Mesothelial cell of epicardium (in vitro differentiated cells): ENCODE results near the gene DMRT1. TPM values are rescaled to one million over a fixed set of nuclear protein-coding genes. Genes with fewer than 3 reads are reported as not detected.

Experiments used
- DNase-seq, 2 experiments: peaks; one replicate each; pipeline ENCODE4 v3.0.0; 2021; ENCODE audit warnings: low spot score in 2 of 2; ENCODE audit not compliant: unreplicated experiment in 2 of 2
- H3K27ac Mint-ChIP-seq: 2 replicates; pipeline ENCODE4 v1.8.0; 2021; ENCODE audit warnings: mixed read lengths
- H3K27me3 Mint-ChIP-seq: 2 replicates; pipeline ENCODE4 v1.8.0; 2021; ENCODE audit warnings: low read depth, mixed read lengths
- H3K36me3 Mint-ChIP-seq: 2 replicates; pipeline ENCODE4 v1.8.0; 2021; ENCODE audit warnings: mixed read lengths
- H3K4me1 Mint-ChIP-seq: 2 replicates; pipeline ENCODE4 v1.8.0; 2021; ENCODE audit warnings: mixed read lengths
- H3K4me3 Mint-ChIP-seq: 2 replicates; pipeline ENCODE4 v1.8.0; 2021; ENCODE audit warnings: mild to moderate bottlenecking, moderate library complexity, mixed read lengths
- H3K9me3 Mint-ChIP-seq: 2 replicates; pipeline ENCODE4 v1.8.0; 2021; ENCODE audit warnings: mixed read lengths
- total RNA-seq: library from RNA; stranded (reverse); gene quantifications from 3 replicates; pipeline ENCODE4 v1.2.1, GENCODE V29; 2021
- TF ChIP-seq, protein P1 (sequence below): fragments of 200-600 bp; sonication (generic); IDR thresholded peaks from one replicate; pipeline ENCODE4 v1.5.0; 2021; ENCODE audit warnings: antibody characterized with exemption; ENCODE audit not compliant: unreplicated experiment

DMRT1 gene
- total RNA-seq, 1 donor from 2014 or later, result not detected

DNA sequence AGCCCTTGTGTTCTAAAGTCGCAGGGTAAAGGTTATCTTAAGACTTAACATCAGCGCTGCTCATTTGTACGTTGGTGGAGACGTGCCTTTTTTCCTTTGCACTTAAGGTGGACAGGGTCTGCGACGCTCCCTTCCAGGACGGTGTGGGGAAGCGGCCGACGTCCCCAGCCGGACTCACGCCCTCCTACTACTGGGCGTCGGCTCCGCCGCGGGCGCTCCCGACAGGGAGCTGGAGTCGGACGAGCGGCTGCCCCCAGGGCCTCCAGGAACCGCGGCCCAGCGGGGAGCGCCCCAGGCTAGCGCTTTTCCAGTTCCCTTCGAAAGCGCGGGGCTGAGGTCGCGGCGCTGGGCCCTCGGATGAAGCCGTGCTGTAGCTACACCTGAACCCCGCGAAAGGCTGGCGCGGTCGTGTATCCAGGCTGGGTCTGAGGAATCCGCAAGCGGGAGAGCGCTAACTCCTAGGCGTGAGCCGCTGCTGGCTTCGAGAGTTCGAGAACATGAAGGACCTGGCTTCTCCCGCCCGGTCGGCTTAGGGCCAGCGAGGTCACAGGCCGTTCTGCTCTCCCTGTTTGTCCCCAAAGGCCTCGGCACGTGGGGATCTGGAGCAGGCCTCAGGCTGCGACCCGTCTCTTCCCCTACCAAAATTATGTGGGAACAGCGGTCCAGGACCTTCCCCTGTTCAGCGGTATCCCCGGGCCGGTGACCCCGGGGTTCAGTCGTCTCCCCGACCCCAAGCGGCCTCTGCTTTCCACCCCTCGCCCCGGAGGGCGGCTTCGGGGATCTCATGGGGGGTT lies 131.2 kb downstream of the DMRT1 start:
- Mint-ChIP-seq H3K27ac (no peak overlapping the region), H3K4me1 (peaks cover 41% of the 10 kb centered on the region), H3K36me3 (no peaks in the 10 kb centered on the region), H3K4me3 (peak overlapping the region; percentile 50), H3K27me3 (peaks cover 95% of the 10 kb centered on the region), H3K9me3 (no peaks in the 10 kb centered on the region)
- DNase-seq, result no peak
- TF ChIP-seq, protein P1, sequence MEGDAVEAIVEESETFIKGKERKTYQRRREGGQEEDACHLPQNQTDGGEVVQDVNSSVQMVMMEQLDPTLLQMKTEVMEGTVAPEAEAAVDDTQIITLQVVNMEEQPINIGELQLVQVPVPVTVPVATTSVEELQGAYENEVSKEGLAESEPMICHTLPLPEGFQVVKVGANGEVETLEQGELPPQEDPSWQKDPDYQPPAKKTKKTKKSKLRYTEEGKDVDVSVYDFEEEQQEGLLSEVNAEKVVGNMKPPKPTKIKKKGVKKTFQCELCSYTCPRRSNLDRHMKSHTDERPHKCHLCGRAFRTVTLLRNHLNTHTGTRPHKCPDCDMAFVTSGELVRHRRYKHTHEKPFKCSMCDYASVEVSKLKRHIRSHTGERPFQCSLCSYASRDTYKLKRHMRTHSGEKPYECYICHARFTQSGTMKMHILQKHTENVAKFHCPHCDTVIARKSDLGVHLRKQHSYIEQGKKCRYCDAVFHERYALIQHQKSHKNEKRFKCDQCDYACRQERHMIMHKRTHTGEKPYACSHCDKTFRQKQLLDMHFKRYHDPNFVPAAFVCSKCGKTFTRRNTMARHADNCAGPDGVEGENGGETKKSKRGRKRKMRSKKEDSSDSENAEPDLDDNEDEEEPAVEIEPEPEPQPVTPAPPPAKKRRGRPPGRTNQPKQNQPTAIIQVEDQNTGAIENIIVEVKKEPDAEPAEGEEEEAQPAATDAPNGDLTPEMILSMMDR, result no peak

DNA sequence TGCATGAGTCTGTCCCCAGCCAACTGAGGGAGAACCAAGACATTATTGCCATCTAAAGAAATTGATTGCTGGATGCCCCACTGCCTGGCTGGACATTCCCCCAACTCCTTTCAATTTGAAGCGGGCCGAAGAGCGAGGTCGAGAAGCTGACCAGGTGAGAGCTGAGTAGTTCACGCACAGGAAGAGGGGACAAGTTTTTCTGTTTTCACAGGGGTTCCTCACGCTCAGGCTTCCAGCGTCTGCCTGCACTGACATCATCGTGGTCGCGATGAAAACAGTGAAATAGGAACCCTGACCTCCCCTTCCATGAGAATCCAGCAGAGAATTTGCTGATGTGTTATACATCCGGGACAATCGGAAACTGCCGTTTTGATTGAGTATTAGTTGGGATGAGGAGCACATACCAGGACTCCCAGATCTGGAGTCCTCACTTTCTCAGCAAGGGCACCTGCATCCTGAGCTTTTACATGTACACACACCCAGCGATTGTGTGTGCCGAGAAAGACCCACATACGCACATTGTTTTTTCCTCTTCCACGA lies 131.9 kb downstream of the DMRT1 start:
- TF ChIP-seq, protein P1, result no peak
- Mint-ChIP-seq H3K27me3 (peaks cover 95% of the 10 kb centered on the region), H3K4me3 (no peak overlapping the region), H3K9me3 (no peaks in the 10 kb centered on the region), H3K27ac (no peak overlapping the region), H3K4me1 (peaks cover 37% of the 10 kb centered on the region), H3K36me3 (no peaks in the 10 kb centered on the region)
- no peak for DNase-seq

DNA sequence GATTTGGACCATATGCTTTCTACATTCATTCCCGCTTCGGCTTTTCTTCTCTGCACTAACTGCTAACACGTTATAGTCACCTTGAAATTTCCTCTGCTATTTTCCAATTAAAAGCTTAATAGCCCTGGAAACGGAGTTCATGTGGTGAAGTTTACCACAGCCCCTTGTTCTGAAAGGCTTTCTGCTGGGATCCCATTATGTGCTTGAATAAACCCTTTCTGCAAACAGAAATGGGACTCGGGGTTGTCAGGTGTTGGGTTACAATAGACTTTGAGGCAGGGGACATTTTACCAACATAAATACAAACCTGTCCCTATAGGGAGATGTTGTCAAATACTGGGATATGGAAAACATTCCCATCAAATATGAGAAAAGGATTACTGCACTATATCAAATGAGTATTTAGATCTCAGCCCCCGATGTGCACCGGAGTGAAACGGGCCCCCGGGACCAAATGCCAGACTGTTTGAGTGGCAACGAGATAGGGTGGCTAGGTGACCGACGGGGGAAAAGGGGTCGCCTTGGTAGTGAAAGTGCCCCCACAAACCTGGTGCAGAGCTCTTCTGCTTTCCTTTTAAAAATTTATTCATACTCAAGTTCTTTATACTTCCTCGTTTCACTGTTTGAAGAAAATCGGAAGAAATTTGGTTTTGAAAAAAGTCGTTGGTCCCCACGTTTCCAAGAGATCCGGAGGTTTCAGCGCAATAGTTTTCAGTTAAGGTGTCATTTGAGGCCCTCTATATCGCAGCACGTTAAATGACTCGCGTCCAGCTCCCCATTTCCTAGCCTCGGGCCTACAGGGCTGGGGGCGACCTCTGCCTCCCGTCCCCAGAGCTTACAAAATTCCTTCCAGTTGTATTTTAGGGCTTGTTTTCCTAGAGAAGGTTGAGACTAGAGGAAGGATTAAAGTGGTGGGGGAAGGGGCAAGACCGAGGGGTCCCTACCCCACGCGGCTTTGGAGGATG lies 132.8 kb downstream of the DMRT1 start:
- TF ChIP-seq, protein P1, result no peak
- H3K27me3 Mint-ChIP-seq, result peaks cover 95% of the 10 kb centered on the region
- H3K36me3 Mint-ChIP-seq, result no peaks in the 10 kb centered on the region
- H3K4me1 Mint-ChIP-seq, result peaks cover 29% of the 10 kb centered on the region
- no peak overlapping the region for H3K27ac Mint-ChIP-seq
- H3K9me3 Mint-ChIP-seq, result no peaks in the 10 kb centered on the region
- H3K4me3 Mint-ChIP-seq, result no peak overlapping the region
- no peak for DNase-seq

DNA sequence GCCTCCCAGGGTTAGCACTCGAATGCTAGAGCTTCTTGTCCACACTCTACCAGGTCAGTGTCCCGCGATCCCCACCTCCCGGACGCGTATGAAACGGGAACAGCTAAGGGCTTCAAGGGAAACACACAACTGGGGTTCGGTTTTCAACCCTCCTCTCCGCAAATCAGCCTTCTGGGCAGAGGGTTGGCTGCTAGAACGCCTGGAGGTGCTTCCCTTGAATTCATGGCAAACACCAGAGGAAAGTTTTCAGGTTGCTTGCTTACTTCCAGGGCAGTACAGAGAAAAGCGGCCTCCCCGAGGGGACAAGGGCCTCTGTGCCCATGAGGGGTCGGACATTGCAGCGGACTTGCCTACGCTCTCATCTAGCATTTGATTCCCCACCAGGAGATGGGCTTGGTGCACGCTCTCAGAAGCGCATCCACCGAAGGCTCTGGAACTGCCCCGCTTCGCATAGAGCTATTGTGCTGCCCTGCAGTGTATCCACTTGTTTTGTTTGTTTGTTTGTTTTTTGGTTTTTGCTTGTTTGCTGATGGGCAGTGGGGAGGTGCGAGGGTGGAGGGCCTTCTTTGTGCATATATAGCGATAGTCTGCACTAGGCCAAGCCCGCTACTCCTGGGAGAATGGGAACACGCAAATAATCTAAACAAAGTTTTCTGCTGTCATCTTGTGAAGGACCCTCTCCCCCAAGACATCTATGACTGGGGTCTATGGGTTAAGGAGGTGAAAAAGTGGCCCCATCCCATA lies 133.7 kb downstream of the DMRT1 start:
- no peak for DNase-seq
- H3K4me1 Mint-ChIP-seq, result peaks cover 23% of the 10 kb centered on the region
- H3K36me3 Mint-ChIP-seq, result no peaks in the 10 kb centered on the region
- peaks cover 95% of the 10 kb centered on the region for H3K27me3 Mint-ChIP-seq
- no peak overlapping the region for H3K27ac Mint-ChIP-seq
- H3K9me3 Mint-ChIP-seq, result no peaks in the 10 kb centered on the region
- TF ChIP-seq, protein P1, result no peak
- peak overlapping the region; percentile 69 for H3K4me3 Mint-ChIP-seq

DNA sequence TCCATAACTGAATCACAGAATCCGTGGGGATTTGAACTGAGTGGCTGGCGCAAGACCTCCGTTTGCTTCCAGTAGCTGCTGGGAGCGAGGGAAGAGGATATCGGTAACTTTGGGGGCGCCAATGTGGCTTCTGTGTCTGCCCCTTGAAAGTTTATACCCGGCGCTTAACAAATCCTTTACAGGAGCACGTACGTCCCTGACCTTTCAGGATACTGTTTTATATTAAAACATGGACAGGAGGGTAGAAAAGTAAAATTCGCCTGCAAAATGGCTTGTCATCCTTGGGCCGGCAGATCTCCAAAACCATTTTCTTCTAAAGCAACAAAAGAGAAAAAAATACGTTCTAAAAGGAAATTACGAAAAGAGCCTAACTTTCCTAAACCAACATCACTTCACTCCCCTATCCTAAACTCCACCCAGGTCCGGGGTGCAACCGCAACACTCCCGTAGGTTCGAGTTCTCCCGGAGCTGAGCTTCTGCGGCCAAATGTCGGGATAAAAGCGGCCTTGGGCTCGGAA lies 134.3 kb downstream of the DMRT1 start:
- H3K36me3 Mint-ChIP-seq, result no peaks in the 10 kb centered on the region
- H3K4me1 Mint-ChIP-seq, result peaks cover 19% of the 10 kb centered on the region
- TF ChIP-seq, protein P1, result no peak
- peak overlapping the region; percentile 39 for H3K27ac Mint-ChIP-seq
- peak overlapping the region; percentile 69 for H3K4me3 Mint-ChIP-seq
- peaks cover 93% of the 10 kb centered on the region for H3K27me3 Mint-ChIP-seq
- H3K9me3 Mint-ChIP-seq, result no peaks in the 10 kb centered on the region
- no peak for DNase-seq
